CD14-positive monocyte (primary cell): ENCODE results near the gene MKRN3. TPM values are rescaled to one million over a fixed set of nuclear protein-coding genes. Genes with fewer than 3 reads are reported as not detected.

Source experiments
- DNase-seq, 3 donors: peaks; one replicate each; pipeline ENCODE4 v3.0.0-alpha.2; 2011 to 2022
- H2AFZ ChIP-seq: 2 replicates; pipeline ENCODE4 v1.6.0; 2012; ENCODE audit warnings: mild to moderate bottlenecking, low read depth, low read length, inconsistent platforms; ENCODE audit not compliant: insufficient read depth, poor library complexity, severe bottlenecking
- H3K27ac ChIP-seq, 2 donors: 1 replicate in 1 of 2; 2 replicates in 1 of 2; pipeline ENCODE4 v1.5.1; 2012 to 2013; ENCODE audit warnings: low read length in 2 of 2, control low read depth in 1 of 2, inconsistent platforms in 1 of 2, low read depth in 1 of 2, mild to moderate bottlenecking in 1 of 2
- H3K27me3 ChIP-seq, 2 donors: one replicate each; pipeline versions ENCODE4 v1.6.0 to v1.6.1; 2011 to 2013; ENCODE audit warnings: low read length in 2 of 2; ENCODE audit not compliant: control insufficient read depth in 2 of 2, insufficient read depth in 2 of 2
- H3K36me3 ChIP-seq, 2 donors: replicated peaks in 1 of 2; 1 replicate in 1 of 2; 2 replicates in 1 of 2; pipeline versions ENCODE4 v1.5.1 to v1.6.1; 2012 to 2013; ENCODE audit warnings: low read length in 2 of 2, control low read depth in 1 of 2, inconsistent platforms in 1 of 2, mild to moderate bottlenecking in 1 of 2; ENCODE audit not compliant: insufficient read depth in 2 of 2, control insufficient read depth in 1 of 2
- H3K4me1 ChIP-seq, 2 donors: 1 replicate in 1 of 2; 2 replicates in 1 of 2; pipeline versions ENCODE4 v1.5.1 to v1.6.1; 2012 to 2013; ENCODE audit warnings: low read length in 2 of 2, control low read depth in 1 of 2, inconsistent platforms in 1 of 2, mild to moderate bottlenecking in 1 of 2, moderate library complexity in 1 of 2; ENCODE audit not compliant: insufficient read depth in 2 of 2, control insufficient read depth in 1 of 2
- H3K4me2 ChIP-seq: replicated peaks from 2 replicates; pipeline ENCODE3; 2012; ENCODE audit warnings: low read length, moderate library complexity, mild to moderate bottlenecking; ENCODE audit not compliant: poor library complexity, severe bottlenecking; ENCODE audit errors: extremely low read depth
- H3K4me3 ChIP-seq, 3 experiments: fragments of 200-600 bp in 1 of 3; sonication (generic) in 1 of 3; replicated peaks in 1 of 3; 1 replicate in 2 of 3; 2 replicates in 1 of 3; pipeline ENCODE4 v1.5.1; 2011 to 2013; ENCODE audit warnings: low read length in 3 of 3, mild to moderate bottlenecking in 3 of 3, control low read depth in 2 of 3, low read depth in 2 of 3, inconsistent platforms in 1 of 3, moderate library complexity in 1 of 3
- H3K79me2 ChIP-seq: 2 replicates; pipeline ENCODE4 v1.6.0; 2012; ENCODE audit warnings: mild to moderate bottlenecking, control low read depth, inconsistent platforms, low read length, moderate library complexity; ENCODE audit not compliant: insufficient read depth
- H3K9ac ChIP-seq: 2 replicates; pipeline ENCODE4 v1.6.0; 2017; ENCODE audit warnings: low read length, mild to moderate bottlenecking; ENCODE audit not compliant: insufficient read depth, poor library complexity, severe bottlenecking
- H3K9me3 ChIP-seq, 2 donors: replicated peaks in 1 of 2; 1 replicate in 1 of 2; 2 replicates in 1 of 2; pipeline versions ENCODE4 v1.5.1 to v1.6.1; 2012 to 2013; ENCODE audit warnings: low read length in 2 of 2, control low read depth in 1 of 2; ENCODE audit not compliant: control insufficient read depth in 1 of 2, insufficient read depth in 1 of 2
- H4K20me1 ChIP-seq: 2 replicates; pipeline ENCODE4 v1.6.0; 2012; ENCODE audit warnings: mild to moderate bottlenecking, low read length, control low read depth, moderate library complexity; ENCODE audit not compliant: insufficient read depth
- H3K27ac Mint-ChIP-seq, 7 donors: one replicate each; pipeline ENCODE4 v1.8.0; 2020; ENCODE audit warnings: mild to moderate bottlenecking in 7 of 7, mixed read lengths in 7 of 7, moderate library complexity in 6 of 7, inconsistent platforms in 2 of 7
- H3K27me3 Mint-ChIP-seq, 3 donors: one replicate each; pipeline ENCODE4 v1.8.0; 2021 to 2022; ENCODE audit warnings: low read depth in 3 of 3, mild to moderate bottlenecking in 3 of 3, mixed read lengths in 3 of 3, moderate library complexity in 3 of 3, inconsistent platforms in 1 of 3
- H3K36me3 Mint-ChIP-seq, 2 donors: one replicate each; pipeline ENCODE4 v1.8.0; 2020; ENCODE audit warnings: mixed read lengths in 2 of 2, inconsistent platforms in 1 of 2, mild to moderate bottlenecking in 1 of 2
- H3K4me1 Mint-ChIP-seq: one replicate; pipeline ENCODE4 v1.8.0; 2020; ENCODE audit warnings: mild to moderate bottlenecking, mixed read lengths
- H3K4me3 Mint-ChIP-seq, 2 donors: one replicate each; pipeline ENCODE4 v1.8.0; 2020; ENCODE audit warnings: mild to moderate bottlenecking in 2 of 2, mixed read lengths in 2 of 2, moderate library complexity in 1 of 2
- H3K9me3 Mint-ChIP-seq, 7 donors: one replicate each; pipeline ENCODE4 v1.8.0; 2020 to 2022; ENCODE audit warnings: mixed read lengths in 7 of 7, mild to moderate bottlenecking in 6 of 7, moderate library complexity in 6 of 7, inconsistent platforms in 2 of 7
- CTCF ChIP-seq: fragments of 200-600 bp; IDR thresholded peaks from one replicate; pipeline ENCODE4 v1.8.0; 2022; ENCODE audit warnings: antibody characterized with exemption, mild to moderate bottlenecking
- WGBS: methylation state at CpG from one replicate; pipeline ENCODE4 v1.1.5; 2013; ENCODE audit warnings: missing lambda C conversion rate; ENCODE audit not compliant: insufficient coverage; 5-methylcytosine and 5-hydroxymethylcytosine counted together
- intact Hi-C, 2 donors: fragments of 100-400 bp; cut with micrococcal nuclease; formaldehyde crosslinking; loops; one replicate each; pipeline versions ENCODE4 v1.15.0 to v1.15.1; 2023
- polyA plus RNA-seq, 3 donors: library from polyadenylated mRNA; depleted of rRNA in 1 of 3; unstranded in 2 of 3; stranded (reverse) in 1 of 3; fragments of 300-500 nt in 2 of 3; fragments of >200 nt in 1 of 3; fragmentation: Illumina TruSeq in 2 of 3; gene quantifications; 1 replicate in 2 of 3; 2 replicates in 1 of 3; pipeline ENCODE4 v1.2.3, GENCODE V29; 2012 to 2021

Gene MKRN3
- polyA plus RNA-seq, 3 donors = 0.33 TPM; not detected in 2

- Histone ChIP-seq H2AFZ (no peak overlapping the region), H3K79me2 (no peaks in the 10 kb centered on the region), H3K9ac (no peak overlapping the region), H3K9me3 (peaks cover 1 to 4% of the 10 kb centered on the region in 2 donors), H3K27ac (no peak overlapping the region), H3K4me2 (no peak overlapping the region), H3K4me1 (no peaks in the 10 kb centered on the region), H3K36me3 (no peaks in the 10 kb centered on the region), H4K20me1 (no peaks in the 10 kb centered on the region), H3K4me3 (no peak overlapping the region), H3K27me3 (no peaks in the 10 kb centered on the region)
- no peak for TF ChIP-seq CTCF
- no CpG with 5 or more reads among the region's 2 CpGs for WGBS
- Mint-ChIP-seq H3K27ac (no peak overlapping the region), H3K4me3 (no peak overlapping the region), H3K27me3 (peaks cover 0 to 2% (median 0%) of the 10 kb centered on the region in 3 donors), H3K36me3 (no peaks in the 10 kb centered on the region), H3K4me1 (no peaks in the 10 kb centered on the region), H3K9me3 (peaks cover 0 to 12% (median 4%) of the 10 kb centered on the region in 7 donors)
- intact Hi-C loops = no loop called here
- DNase-seq = no peak
These were observed 35.6 kb upstream of the MKRN3 start for GRCh38 chr15:23529891-23530290.

GRCh38 chr15:23532024-23532423 is 33.5 kb upstream of the MKRN3 start:
- intact Hi-C loops = no loop called here
- Mint-ChIP-seq H3K4me1 (no peaks in the 10 kb centered on the region), H3K9me3 (peaks cover 0 to 20% (median 7%) of the 10 kb centered on the region in 7 donors), H3K36me3 (no peaks in the 10 kb centered on the region), H3K4me3 (no peak overlapping the region), H3K27ac (no peak overlapping the region), H3K27me3 (peaks cover 0 to 3% (median 0%) of the 10 kb centered on the region in 3 donors)
- no peak overlapping the region for H2AFZ ChIP-seq
- no peaks in the 10 kb centered on the region for H4K20me1 ChIP-seq
- H3K4me3 ChIP-seq = no peak overlapping the region
- no peaks in the 10 kb centered on the region for H3K4me1 ChIP-seq
- DNase-seq = no peak
- H3K4me2 ChIP-seq = no peak overlapping the region
- no peaks in the 10 kb centered on the region for H3K79me2 ChIP-seq
- no peak for TF ChIP-seq CTCF
- 92% methylated on average over 3 of the region's 4 CpGs for WGBS
- H3K36me3 ChIP-seq = no peaks in the 10 kb centered on the region
- peaks cover 5 to 19% of the 10 kb centered on the region in 2 donors for H3K9me3 ChIP-seq
- H3K27ac ChIP-seq = no peak overlapping the region
- no peaks in the 10 kb centered on the region for H3K27me3 ChIP-seq
- H3K9ac ChIP-seq = no peak overlapping the region
